ENCODE data around the gene GLIPR1L2.

- TF ChIP-seq EZH2 (optimal IDR thresholded peaks at IDR 0.05; ENCODE audit: low read depth, low read length) (no peak), CTCF (IDR thresholded peaks at IDR 0.05; ENCODE audit: low read length) (no peak), EZH2phosphoT487 (IDR thresholded peaks at IDR 0.05; ENCODE audit: low read length) (no peak)
Measured at GRCh38 chr12:75480469-75480949, 89.6 kb downstream of the GLIPR1L2 start, which contains the start of gene GLIPR1.

Measured in MM.1S (cell line).